HG03565 (cell line): Measurements from ENCODE around the gene CTBP2.

Source experiments
- ATAC-seq: cut with Tn5 transposase; IDR thresholded peaks from one replicate; pipeline ENCODE4 v1.9.1; 2021; ENCODE audit warnings: mild to moderate bottlenecking, moderate library complexity; ENCODE audit not compliant: unreplicated experiment

CTBP2 gene

DNA sequence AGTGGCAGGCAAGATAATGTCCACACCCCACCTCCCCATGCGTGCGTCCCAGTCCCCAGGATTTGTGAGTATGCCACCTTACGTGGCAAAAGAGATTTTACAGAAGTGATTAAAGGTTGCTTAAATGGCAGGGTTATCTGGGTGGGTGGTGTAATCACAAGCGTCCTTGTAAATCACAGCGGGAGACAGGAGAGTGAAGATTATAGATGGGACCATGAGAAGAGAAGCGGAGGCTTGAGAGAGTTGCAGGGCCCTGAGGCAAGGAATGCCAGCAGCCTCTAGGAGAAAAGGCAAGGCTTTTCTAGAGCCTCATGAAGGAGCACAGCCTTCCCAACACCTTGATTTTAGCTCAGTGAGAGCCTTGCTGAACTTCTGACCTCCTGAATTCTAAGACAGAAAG is 208.2 kb downstream of the CTBP2 start:
- no peak for ATAC-seq

GRCh38 chr10:124949543-124949942 is 210.8 kb downstream of the CTBP2 start:
- no peak for ATAC-seq

DNA sequence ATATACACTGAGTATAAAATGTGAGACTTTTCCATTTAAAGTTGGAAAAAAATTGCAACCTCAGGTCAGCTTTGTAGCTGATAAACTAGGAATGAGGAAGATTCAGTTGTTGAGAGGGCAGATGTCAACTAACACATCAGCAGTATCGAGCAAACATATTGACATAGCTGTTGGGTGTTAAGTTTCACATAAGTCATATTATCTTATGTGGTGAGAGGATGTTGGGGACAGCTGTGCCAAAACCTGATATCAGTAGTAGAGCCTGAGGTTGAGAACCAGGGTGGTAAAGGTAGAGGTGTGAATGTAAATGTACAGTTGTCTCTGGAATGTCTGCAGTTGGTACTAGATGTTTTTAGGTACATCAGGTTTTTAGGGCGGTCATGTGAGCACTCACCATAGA is 213.4 kb downstream of the CTBP2 start:
- no peak for ATAC-seq

GRCh38 chr10:124944982-124945381 is 215.4 kb downstream of the CTBP2 start:
- no peak for ATAC-seq

DNA sequence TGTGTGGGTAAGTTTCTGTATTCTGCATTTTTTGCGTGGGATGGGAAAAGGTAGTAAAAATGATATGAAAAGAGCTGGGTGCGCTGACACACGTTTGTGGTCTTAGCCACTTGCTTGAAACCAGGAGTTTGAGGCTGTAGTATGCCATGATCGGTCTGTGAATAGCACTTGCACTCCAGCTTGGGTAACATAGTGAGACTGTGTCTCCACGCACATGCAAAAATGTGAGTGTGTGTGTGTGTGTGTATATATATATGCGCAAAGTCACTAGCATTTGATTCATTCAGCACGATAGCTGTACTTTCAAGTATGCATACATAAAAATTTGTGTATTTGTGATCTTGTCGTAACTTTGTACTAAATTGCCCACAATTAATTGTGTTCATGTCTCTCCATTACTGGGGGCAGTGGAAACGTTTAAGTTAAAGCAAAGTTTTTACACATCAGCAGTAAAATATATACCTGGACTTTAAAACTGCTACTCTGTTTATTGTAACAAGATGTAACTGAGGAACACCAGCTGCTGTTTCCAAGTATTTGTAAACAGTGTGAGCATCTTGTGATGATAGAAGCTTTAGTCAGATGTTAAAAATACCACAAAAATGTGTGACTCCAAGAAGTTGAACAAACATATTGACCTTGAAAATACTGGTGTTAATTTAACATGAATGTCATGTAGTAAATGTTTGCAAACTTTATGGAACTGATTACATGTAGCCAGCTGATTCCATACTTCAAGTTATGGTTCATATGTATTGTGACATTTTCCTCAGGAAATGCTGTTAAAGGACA is 216.9 kb downstream of the CTBP2 start:
- ATAC-seq, result no peak

DNA sequence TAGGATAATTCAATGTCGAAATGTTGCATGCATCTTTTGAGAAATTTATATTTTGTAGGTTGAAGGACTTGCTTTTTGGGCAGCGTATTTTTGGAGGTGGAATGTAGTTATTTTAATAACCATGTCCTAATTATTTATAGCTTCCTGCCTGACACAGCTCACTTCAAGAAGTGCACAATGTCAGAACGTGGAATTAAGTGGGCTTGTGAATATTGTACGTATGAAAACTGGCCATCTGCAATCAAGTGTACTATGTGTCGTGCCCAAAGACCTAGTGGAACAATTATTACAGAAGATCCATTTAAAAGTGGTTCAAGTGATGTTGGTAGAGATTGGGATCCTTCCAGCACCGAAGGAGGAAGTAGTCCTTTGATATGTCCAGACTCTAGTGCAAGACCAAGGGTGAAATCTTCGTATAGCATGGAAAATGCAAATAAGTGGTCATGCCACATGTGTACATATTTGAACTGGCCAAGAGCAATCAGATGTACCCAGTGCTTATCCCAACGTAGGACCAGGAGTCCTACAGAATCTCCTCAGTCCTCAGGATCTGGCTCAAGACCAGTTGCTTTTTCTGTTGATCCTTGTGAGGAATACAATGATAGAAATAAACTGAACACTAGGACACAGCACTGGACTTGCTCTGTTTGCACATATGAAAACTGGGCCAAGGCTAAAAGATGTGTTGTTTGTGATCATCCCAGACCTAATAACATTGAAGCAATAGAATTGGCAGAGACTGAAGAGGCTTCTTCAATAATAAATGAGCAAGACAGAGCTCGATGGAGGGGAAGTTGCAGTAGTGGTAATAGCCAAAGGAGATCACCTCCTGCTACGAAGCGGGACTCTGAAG is 217.8 kb downstream of the CTBP2 start:
- ATAC-seq, result no peak

- ATAC-seq, result no peak
These were observed 218.5 kb downstream of the CTBP2 start, which contains the start of gene ZRANB1 for GRCh38 chr10:124941823-124942222. ZRANB1 (plus strand) TSS chr10:124942123; CDS start chr10:124942494, 371 bp downstream.

DNA sequence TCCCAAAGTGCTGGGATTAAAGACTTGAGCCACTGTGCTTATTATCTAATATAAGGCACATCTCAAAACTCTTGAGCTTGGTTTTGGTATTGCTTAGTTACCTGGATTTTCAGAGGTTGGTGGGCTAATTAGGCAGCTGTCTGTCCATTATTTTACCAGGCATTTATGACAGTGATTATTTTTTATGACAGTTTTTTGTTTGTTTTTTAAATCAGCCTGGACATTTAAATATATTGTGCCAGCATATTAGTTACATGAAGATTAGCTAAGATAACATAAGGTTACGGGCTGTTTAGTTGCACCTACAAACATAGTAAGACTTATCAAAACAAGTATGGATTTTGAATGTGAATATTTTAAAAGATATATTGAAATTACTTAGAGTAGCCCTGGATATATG is 221.1 kb downstream of the CTBP2 start:
- no peak for ATAC-seq

DNA sequence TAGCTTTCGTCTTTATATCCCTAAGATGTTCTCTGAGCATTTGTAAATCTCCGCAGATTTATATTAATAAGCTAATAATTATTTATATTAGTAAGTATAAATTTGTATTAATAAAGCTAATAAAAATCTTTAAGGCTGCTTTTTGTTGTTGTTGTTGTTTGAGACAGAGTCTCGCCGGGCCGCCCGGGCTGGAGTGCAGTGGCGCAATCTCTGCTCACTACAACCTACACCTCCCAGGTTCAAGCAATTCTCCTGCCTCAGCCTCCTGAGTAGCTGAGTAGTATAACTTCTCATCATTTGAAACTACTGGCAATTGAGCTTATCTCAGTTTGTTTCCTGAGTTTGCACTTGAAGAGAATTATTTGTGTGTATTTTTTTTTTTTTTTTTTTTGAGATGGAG is 223.6 kb downstream of the CTBP2 start:
- ATAC-seq, result no peak

DNA sequence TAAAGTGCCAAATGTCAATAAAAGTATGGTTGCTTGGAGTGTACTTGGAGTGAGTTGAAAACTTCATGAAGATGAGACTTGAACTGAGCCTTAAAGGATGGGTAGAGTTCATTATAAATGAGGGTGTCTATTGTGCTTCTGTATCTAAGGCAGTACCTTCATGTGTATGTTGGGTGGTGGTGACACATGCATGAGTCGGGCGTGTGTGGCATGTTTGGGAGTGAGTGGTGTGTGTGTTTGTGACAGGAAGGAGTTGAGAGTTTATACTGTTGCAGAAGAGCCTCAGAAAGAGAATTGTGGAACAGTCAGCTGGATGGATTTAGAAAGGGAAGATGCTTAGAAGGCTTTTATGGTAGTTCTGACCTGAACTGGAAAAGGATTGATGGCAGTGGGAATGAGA is 224.4 kb downstream of the CTBP2 start:
- no peak for ATAC-seq
